MM.1S (cell line): ENCODE results near the gene SEC61A1.

Experiments
- CTCF ChIP-seq: fragments of 300-600 bp; sonication (generic); IDR thresholded peaks from 2 replicates; pipeline ENCODE4 v1.5.1; 2016; ENCODE audit warnings: antibody characterized with exemption, low read length, mixed read lengths
- EZH2 ChIP-seq: fragments of 300-600 bp; sonication (generic); optimal IDR thresholded peaks from 2 replicates; pipeline ENCODE3; 2017; ENCODE audit warnings: low read depth, mild to moderate bottlenecking, antibody characterized with exemption, low read length, mixed read lengths
- EZH2phosphoT487 ChIP-seq: fragments of 300-600 bp; sonication (generic); IDR thresholded peaks from 2 replicates; pipeline ENCODE4 v1.6.1; 2018; ENCODE audit warnings: antibody characterized with exemption, low read length

GRCh38 chr3:128067489-128067888, 15.3 kb downstream of the SEC61A1 start:
- no peak for TF ChIP-seq CTCF
- no peak for TF ChIP-seq EZH2
- no peak for TF ChIP-seq EZH2phosphoT487
